Neural progenitor cell (in vitro differentiated cells): Measurements from ENCODE around the gene MMP2.

ENCODE experiments used
- CTCF ChIP-seq: fragments of 200-600 bp; sonication (generic); IDR thresholded peaks from 2 replicates; pipeline ENCODE4 v1.5.1; 2017; ENCODE audit warnings: antibody characterized with exemption, mild to moderate bottlenecking
- EZH2 ChIP-seq: fragments of 200-600 bp; sonication (generic); IDR thresholded peaks from 2 replicates; pipeline ENCODE4 v1.6.1; 2017; ENCODE audit warnings: antibody characterized with exemption, mild to moderate bottlenecking, moderate library complexity

- TF ChIP-seq EZH2, result no peak
- no peak for TF ChIP-seq CTCF
Measured at GRCh38 chr16:55555436-55555835, 76.4 kb downstream of the MMP2 start.
